Stimulated activated CD4-positive, alpha-beta T cell treated with anti-CD3 and anti-CD28 coated beads, Interleukin-15, amount 100 ng/mL, for 24 hours (primary cell): Measurements from ENCODE around the gene ZFY.
"Not testable (repeated sequence)": the region's sequence is repeated elsewhere in the genome, so short reads cannot be mapped to it uniquely, and the experiment has no call there.

Source experiments
- DNase-seq: peaks from one replicate; pipeline ENCODE4 v3.0.0-alpha.2; 2020

The ZFY gene

DNA sequence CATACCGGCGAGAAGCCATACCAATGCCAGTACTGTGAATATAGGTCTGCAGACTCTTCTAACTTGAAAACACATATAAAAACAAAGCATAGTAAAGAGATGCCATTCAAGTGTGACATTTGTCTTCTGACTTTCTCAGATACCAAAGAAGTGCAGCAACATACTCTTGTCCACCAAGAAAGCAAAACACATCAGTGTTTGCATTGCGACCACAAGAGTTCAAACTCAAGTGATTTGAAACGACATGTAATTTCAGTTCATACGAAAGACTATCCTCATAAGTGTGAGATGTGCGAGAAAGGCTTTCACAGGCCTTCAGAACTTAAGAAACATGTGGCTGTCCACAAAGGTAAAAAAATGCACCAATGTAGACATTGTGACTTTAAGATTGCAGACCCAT, 44.1 kb downstream of the ZFY start:
- DNase-seq = no peak

DNA sequence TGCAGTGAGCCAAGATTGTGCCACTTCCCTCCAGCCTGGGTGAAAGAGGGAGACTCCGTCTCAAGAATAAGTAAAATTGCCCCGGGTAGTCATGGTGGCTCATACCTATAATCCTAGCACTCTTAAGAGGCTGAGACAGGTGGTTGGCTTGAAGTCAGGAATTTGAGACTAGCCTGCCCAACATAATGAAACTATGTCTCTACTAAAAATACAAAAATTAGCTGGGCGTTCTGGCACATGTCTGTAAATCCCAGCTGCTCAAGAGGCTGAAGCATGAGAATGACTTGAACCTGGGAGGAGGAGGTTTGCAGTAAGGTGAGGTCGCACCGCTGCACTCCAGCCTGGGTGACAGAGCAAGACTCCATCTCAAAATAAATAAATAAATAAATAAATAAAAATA, 49.3 kb downstream of the ZFY start:
- no peak for DNase-seq

DNA sequence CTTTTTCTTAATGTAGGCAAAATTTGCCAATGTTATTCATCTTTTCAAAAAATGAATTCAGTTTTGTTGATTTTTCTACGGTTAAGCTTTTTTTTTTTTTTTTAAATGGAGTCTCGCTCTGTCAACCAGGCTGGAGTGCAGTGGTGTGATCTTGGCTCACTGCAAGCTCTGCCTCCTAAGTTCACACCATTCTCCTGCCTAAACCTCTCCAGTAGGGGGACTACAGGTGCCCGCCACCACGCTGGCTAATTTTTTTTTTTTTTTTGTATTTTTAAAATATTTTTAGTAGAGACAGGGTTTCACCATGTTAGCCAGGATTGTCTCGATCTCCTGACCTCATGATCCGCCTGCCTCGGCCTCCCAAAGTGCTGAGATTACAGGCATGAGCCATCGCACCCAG, 52.0 kb downstream of the ZFY start:
- not testable (repeated sequence) for DNase-seq

DNA sequence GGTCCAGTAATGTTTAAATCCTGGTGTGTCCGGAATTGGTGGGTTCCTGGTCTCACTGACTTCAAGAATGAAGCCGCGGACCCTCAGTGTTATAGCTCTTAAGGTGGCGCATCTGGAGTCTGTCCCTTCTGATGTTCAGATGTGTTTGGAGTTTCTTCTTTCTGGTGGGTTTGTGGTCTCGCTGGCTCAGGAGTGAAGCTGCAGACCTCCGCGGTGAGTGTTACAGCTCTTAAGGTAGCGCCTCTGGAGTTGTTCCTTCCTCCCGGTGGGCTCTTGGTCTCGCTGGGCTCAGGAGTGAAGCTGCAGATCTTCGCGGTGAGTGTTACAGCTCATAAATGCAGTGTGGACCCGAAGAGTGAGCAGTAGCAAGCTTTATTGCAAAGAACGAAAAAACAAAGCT, 62.2 kb downstream of the ZFY start:
- DNase-seq = not testable (repeated sequence)

DNA sequence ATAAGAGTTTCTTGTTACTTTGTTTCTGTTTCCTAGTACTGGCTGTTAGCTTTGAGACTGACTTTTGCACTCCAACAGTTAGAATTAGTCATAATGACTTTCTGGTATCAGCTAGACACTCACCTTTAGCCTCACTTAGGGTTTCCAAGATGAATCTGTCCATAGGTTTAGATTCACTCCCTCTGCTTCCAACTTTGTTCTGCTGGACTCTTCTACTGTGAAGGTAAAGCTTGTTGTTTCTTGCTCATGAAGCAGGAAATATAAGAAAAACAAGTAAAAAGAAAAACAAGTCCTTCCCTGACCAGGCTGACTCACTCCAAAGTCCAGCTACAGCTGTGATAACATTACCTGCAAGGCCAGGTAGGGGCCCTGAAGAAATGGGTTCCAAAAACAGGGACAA, 67.0 kb downstream of the ZFY start:
- no peak for DNase-seq

DNA sequence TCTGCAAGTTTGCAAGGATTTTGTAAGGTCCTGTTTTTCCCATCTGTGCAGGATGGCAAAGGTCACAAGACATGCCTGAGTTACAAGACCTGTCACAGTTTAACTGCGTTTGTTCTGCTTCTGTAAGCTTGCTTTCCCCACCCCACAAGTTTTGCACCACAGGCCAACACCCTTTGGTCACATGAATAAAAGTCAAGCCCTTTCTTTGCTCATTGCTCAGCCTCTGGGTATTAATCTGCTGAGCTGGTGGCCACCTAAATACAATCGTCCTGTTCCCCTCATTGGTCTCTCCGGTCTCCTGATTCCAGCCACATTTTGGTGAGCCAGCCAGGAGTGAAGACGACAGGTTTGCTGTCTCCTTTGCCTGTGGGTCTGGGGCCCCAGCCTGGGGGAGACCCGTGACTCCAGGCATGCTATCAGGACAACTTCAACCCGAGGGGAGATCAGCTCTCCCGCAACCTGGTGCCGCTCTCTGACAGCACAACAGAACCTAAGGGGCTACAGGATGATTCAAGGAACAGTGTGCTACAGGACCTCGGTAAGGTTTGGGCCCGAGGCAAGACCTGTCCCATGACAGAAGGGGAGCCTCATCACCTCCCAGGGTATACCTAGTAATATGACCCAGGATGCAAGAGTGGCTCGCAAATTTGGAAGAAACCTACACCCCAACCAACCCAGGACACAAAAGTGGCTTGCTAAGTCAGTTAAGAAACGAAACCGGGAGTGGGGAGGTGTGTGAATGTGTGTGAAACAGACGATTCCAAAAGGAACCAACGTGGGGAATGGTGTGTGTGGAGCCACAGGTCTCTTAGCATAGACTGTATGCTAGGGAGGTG, 67.7 kb downstream of the ZFY start:
- DNase-seq = peak; percentile 12

DNA sequence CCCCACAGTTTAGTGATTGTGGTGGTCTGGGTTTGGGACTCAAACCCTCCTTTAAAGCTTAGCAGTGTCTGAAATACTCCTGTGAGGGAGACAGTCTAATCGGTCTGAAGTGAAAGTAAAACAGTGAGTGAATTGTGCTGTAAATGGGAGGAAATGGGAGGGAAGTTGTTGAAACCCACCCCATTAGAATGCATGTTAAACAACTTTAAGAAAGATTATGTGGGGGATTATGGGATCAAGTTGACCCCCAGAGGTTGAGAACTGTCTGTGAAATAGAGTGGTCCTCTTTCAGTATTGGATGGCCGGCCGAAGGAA, 68.3 kb downstream of the ZFY start:
- DNase-seq = no peak

DNA sequence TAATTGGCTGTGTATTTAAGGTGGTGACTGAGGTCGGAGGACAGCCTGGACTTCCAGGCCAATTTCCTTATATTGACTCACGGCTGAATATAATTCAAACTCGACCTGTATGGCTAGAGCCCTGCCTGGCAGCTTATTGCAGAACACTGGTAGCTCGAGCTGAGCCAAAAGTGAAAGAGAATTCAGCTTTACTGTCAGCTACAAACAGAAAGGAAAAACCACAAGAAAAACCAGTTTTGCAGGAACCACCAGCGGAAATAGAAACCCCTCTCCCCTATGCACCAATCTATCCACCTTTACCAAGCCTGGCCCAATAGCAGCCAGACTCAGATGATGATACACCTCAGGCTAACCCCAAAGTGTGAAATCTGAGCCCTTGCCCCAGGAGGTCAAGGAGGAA, 68.7 kb downstream of the ZFY start:
- peak; percentile 16 for DNase-seq

DNA sequence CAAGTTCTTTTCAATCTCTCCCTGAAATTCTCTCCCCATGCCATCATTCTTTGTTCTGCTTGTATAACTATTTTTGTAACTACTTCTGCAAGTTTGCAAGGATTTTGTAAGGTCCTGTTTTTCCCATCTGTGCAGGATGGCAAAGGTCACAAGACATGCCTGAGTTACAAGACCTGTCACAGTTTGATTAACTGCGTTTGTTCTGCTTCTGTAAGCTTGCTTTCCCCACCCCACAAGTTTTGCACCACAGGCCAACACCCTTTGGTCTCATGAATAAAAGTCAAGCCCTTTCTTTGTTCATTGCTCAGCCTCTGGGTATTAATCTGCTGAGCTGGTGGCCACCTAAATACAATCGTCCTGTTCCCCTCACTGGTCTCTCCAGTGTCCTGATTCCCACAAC, 70.8 kb downstream of the ZFY start:
- not testable (repeated sequence) for DNase-seq

DNA sequence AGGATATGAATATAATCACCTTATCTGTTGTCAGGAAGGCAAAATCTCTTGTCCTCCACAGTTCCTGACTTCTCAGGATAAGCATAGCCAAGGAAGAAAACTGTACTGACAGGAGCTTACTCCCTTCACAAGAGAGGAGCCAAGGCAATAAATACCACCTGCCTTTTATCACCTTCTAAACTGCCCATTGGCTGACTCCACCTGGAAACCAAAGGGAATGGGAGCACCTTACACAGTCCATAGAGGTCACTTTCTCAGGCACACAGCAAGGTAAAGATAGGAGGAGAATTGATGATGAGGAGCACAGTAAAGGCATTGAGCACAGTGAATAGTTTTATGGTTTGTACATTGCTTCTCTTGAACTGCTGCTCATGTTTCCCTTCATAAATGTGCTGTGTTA, 72.8 kb downstream of the ZFY start:
- DNase-seq = no peak

DNA sequence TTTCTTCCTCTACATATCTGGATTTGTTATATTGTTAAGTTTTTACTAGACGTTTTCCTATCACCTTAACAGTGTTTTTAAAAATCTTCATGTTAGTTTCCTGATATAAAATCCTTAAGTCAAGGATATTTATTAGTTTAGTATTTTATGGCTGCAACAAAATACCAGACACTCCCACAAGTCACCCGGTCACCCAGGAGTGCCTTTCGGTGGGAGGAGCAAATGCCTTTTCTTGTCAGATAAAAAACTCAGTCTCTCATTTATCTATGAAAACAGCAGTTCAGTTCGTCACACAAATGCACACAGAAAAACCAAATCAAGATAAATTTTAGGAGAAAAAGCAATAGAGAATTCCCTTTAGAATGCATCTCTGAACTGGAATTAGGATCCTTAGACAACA, 77.0 kb downstream of the ZFY start:
- DNase-seq = no peak

DNA sequence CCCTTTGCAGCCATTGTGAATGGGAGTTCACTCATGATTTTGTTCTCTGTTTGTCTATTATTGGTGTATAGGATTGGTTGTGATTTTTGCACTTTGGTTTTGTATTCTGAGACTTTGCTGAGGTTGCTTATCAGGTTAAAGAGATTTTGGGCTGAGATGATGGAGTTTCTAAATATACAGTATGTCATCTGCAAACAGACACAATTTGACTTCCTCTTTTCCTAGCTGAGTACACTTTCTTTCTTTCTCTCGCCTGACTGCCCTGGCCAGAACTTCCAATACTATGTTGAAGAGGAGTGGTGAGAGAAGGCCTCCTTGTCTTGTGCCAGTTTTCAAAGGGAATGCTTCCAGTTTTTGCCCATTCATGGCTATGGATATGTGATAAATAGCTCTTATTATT, 81.4 kb downstream of the ZFY start:
- no peak for DNase-seq

DNA sequence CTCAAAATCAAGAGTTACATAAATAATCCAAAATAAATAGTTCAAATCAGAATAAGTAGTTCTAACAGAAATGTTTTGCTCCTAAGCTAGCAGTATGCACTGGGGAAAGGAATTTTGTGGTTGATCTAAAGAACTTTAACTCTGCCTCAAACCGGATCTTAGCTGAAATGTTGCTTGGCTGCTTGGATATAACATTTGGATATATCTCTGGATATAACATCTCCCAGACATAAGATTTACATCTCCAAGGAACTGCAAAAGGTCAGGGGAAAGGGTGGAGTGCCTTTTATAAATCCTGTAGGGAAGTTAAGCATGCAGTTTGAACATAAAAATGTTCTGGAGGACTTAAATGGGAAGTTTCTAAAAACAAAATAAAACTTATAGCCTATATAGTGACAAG, 83.4 kb downstream of the ZFY start:
- no peak for DNase-seq

DNA sequence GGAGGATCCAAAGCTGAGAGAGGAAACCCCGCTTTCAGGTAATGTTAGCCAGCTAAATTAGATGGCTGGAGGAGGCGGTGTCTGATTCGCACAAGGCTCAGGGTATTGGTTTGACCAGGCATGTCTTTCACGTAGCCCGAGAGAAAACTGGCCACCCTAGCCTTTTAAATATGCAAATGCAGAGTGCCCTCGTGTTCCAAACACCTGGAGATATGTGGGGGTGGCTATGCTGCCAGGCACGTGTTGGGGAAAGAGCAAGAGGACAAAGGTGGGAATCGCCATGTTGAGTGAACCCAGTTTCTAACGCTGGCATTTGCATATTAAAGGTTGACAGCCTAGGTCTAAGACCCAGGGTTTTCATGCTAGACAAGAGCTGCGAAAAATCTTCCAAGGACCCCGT, 84.4 kb downstream of the ZFY start:
- DNase-seq = no peak

DNA sequence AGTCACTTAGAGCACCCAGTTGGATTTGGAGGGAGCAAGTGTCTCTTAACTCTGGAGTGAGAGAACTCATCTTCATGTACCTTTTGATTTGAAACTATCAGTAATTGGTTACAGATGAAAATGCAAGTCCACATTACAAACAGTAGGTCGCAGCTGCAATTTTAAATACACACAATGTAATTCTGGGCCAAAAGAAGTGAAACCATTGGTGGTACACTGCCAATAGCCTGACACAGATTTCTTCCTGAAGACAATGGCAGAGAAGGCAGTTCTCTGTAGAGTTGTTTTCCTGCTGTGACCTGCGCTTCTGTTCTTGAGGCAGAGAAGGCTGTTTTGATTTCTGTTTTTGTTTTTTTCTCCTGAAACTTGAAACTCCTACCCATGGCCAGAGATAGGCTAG, 86.0 kb downstream of the ZFY start:
- DNase-seq = no peak

DNA sequence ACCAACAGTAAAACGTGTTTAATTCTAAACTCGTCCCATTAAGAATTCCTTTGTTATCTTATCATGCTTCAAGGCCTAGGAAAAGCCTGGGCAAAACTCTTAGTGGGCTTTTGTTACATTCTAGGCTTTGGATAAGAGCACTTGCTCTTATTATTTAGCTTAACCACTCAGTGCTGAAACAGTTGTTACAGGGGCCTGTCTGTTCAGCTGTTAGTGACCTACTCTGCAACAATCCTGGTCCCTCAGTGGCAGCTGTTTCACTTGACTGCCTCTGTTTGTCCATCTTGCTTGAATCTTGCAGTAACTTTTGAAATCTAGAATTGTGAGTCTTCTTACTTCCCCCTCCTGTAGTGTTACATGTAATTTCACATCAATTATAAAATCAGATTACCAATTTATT, 88.4 kb downstream of the ZFY start:
- DNase-seq = no peak

DNA sequence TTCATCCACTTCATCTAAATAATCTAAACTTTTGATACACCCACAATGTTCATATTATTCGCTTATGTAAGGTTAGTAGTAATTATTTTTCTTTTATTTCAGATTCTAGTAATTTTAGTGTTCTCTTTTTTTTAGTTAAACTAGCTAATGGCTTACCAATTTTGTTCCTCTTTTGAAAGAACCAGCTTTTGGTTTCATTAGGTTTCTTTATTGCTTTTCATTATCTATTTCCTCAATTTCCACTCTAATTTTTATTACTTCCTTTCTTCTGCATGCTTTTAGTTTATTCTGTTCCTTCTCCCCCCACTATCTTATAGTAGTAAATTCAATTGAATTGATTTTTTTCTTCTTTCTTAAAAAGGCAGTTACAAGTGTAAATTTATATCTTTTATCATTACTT, 90.2 kb downstream of the ZFY start:
- no peak for DNase-seq
